ENCODE data around the gene RASL10A.

Gene RASL10A

DNA sequence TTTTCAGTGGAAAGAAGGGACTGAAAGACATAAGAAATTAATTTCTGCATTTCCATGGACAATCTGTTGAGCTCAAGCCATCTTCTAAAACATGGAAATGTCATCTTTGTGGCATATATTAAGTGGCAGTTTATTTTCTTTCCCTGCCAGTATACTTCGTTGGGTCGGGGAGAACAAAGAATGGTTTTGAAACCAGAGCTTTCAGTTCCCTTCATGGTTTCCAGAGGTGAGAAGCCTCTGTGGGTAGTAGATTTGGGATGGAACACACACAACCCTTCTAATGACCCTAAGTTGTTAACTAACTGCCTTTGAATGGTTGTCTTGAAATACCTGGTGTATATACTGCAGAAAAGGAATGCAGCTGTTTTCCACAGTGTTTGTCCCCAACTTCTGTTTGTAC is 26.7 kb downstream of the RASL10A start:
- H3K9me3 ChIP-seq (ENCODE audit: insufficient read depth, low read depth, low read length), result no peaks in the 10 kb centered on the region
- H2BK12ac ChIP-seq (ENCODE audit: low read length), result no peak overlapping the region
- no peak overlapping the region for H2BK120ac ChIP-seq (ENCODE audit: insufficient read depth, low read length, poor library complexity)
- no peaks in the 10 kb centered on the region for H3K79me1 ChIP-seq (ENCODE audit: low read length)
- no peaks in the 10 kb centered on the region for H3K27me3 ChIP-seq (ENCODE audit: insufficient read depth, low read length)
- H3K4ac ChIP-seq (ENCODE audit: low read depth, low read length), result no peak overlapping the region
- H3K79me2 ChIP-seq (ENCODE audit: control insufficient read depth, insufficient read depth, low read length, poor library complexity), result no peaks in the 10 kb centered on the region
- no peak overlapping the region for H4K91ac ChIP-seq (ENCODE audit: low read depth, low read length)
- no peaks in the 10 kb centered on the region for H3K4me1 ChIP-seq (ENCODE audit: control insufficient read depth in 1 of 2, insufficient read depth in 2 of 2, low read length in 2 of 2)
- no peak overlapping the region for H3K4me2 ChIP-seq (ENCODE audit: low read length)
- no peak overlapping the region for H3K14ac ChIP-seq (ENCODE audit: low read length)
- WGBS (ENCODE audit: extremely low coverage, insufficient coverage, insufficient read length), result no CpG with 5 or more reads among the region's 2 CpGs
- DNase-seq, result no peak
- no peak overlapping the region for H4K8ac ChIP-seq (ENCODE audit: low read depth, low read length)
- no peak overlapping the region for H3K27ac ChIP-seq (ENCODE audit: low read depth, low read length)
- no peak overlapping the region for H2AK5ac ChIP-seq (ENCODE audit: low read length)
- no peak overlapping the region for H4K12ac ChIP-seq (ENCODE audit: low read depth, low read length)
- H3K18ac ChIP-seq (ENCODE audit: low read length), result no peak overlapping the region
- H3K23ac ChIP-seq (ENCODE audit: low read length), result no peak overlapping the region
- H3K9ac ChIP-seq (ENCODE audit: low read length), result no peak overlapping the region
- H3K36me3 ChIP-seq (ENCODE audit: control insufficient read depth in 1 of 2, insufficient read depth in 2 of 2, low read length in 2 of 2), result peaks cover 47 to 76% of the 10 kb centered on the region in 2 experiments
- H3K4me3 ChIP-seq (ENCODE audit: low read depth, low read length), result no peak overlapping the region
- H2BK5ac ChIP-seq (ENCODE audit: low read depth, low read length, poor library complexity), result no peak overlapping the region
- H2AFZ ChIP-seq (ENCODE audit: insufficient read depth, low read length, poor library complexity), result no peak overlapping the region

DNA sequence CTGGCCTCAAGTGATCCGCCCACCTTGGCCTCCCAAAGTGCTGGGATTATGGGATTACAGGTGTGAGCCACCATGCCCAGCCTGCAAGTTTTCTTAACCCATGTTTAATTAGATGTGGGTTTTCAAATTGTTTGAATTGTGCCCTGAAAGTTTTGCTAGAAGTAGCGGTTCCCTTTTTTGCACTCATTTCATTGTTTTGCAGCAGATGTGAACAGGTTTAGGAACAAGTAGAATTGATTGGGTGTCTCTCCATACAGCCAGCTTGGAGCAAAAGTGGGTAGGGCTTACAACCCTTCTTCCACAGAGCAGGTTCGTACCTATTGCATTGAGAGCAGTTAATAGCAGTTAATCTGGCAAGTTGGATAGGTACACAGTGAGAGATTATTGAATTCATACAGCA is 31.3 kb downstream of the RASL10A start:
- Histone ChIP-seq H4K91ac (ENCODE audit: low read depth, low read length) (no peak overlapping the region), H3K4me2 (ENCODE audit: low read length) (no peak overlapping the region), H3K4me1 (ENCODE audit: control insufficient read depth in 1 of 2, insufficient read depth in 2 of 2, low read length in 2 of 2) (no peaks in the 10 kb centered on the region), H3K14ac (ENCODE audit: low read length) (no peak overlapping the region), H3K79me1 (ENCODE audit: low read length) (no peaks in the 10 kb centered on the region), H3K27me3 (ENCODE audit: insufficient read depth, low read length) (no peaks in the 10 kb centered on the region), H2BK120ac (ENCODE audit: insufficient read depth, low read length, poor library complexity) (no peak overlapping the region), H3K23ac (ENCODE audit: low read length) (no peak overlapping the region), H2AK5ac (ENCODE audit: low read length) (no peak overlapping the region), H3K9ac (ENCODE audit: low read length) (no peak overlapping the region), H2BK5ac (ENCODE audit: low read depth, low read length, poor library complexity) (no peak overlapping the region), H3K4ac (ENCODE audit: low read depth, low read length) (no peak overlapping the region), H3K4me3 (ENCODE audit: low read depth, low read length) (no peak overlapping the region), H3K79me2 (ENCODE audit: control insufficient read depth, insufficient read depth, low read length, poor library complexity) (peaks cover 2% of the 10 kb centered on the region), H3K9me3 (ENCODE audit: insufficient read depth, low read depth, low read length) (no peaks in the 10 kb centered on the region), H3K36me3 (ENCODE audit: control insufficient read depth in 1 of 2, insufficient read depth in 2 of 2, low read length in 2 of 2) (peaks cover 54 to 74% of the 10 kb centered on the region in 2 experiments), H4K12ac (ENCODE audit: low read depth, low read length) (no peak overlapping the region), H4K8ac (ENCODE audit: low read depth, low read length) (no peak overlapping the region), H2AFZ (ENCODE audit: insufficient read depth, low read length, poor library complexity) (no peak overlapping the region), H3K27ac (ENCODE audit: low read depth, low read length) (no peak overlapping the region), H2BK12ac (ENCODE audit: low read length) (no peak overlapping the region), H3K18ac (ENCODE audit: low read length) (no peak overlapping the region)
- DNase-seq, result no peak
- WGBS (ENCODE audit: extremely low coverage, insufficient coverage, insufficient read length), result no CpG with 5 or more reads among the region's 3 CpGs

DNA sequence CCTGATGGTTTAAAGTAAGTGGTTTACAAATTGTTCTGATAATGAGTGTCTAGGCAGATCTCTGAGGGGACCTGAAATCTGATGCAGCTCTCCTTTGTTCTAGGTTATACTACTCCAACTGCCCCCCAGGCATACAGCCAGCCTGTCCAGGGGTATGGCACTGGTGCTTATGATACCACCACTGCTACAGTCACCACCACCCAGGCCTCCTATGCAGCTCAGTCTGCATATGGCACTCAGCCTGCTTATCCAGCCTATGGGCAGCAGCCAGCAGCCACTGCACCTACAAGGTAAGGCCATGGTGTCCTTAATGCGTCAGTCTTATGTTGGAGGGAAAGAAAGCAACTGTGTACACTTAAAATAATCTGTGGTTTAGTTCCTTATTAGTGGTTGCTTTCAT is 37.6 kb downstream of the RASL10A start:
- H3K9ac ChIP-seq (ENCODE audit: low read length), result no peak overlapping the region
- no peak overlapping the region for H4K8ac ChIP-seq (ENCODE audit: low read depth, low read length)
- no peaks in the 10 kb centered on the region for H3K79me1 ChIP-seq (ENCODE audit: low read length)
- H3K4me3 ChIP-seq (ENCODE audit: low read depth, low read length), result no peak overlapping the region
- no peak overlapping the region for H2BK12ac ChIP-seq (ENCODE audit: low read length)
- no peak for DNase-seq
- H3K4ac ChIP-seq (ENCODE audit: low read depth, low read length), result no peak overlapping the region
- no peak overlapping the region for H3K27ac ChIP-seq (ENCODE audit: low read depth, low read length)
- H3K79me2 ChIP-seq (ENCODE audit: control insufficient read depth, insufficient read depth, low read length, poor library complexity), result peaks cover 4% of the 10 kb centered on the region
- WGBS (ENCODE audit: extremely low coverage, insufficient coverage, insufficient read length), result no CpG with 5 or more reads among the region's 1 CpG
- no peak overlapping the region for H3K14ac ChIP-seq (ENCODE audit: low read length)
- no peak overlapping the region for H4K12ac ChIP-seq (ENCODE audit: low read depth, low read length)
- H2AFZ ChIP-seq (ENCODE audit: insufficient read depth, low read length, poor library complexity), result no peak overlapping the region
- H3K4me2 ChIP-seq (ENCODE audit: low read length), result no peak overlapping the region
- no peaks in the 10 kb centered on the region for H3K27me3 ChIP-seq (ENCODE audit: insufficient read depth, low read length)
- no peaks in the 10 kb centered on the region for H3K9me3 ChIP-seq (ENCODE audit: insufficient read depth, low read depth, low read length)
- H3K4me1 ChIP-seq (ENCODE audit: control insufficient read depth in 1 of 2, insufficient read depth in 2 of 2, low read length in 2 of 2), result no peaks in the 10 kb centered on the region
- no peak overlapping the region for H3K23ac ChIP-seq (ENCODE audit: low read length)
- no peak overlapping the region for H2AK5ac ChIP-seq (ENCODE audit: low read length)
- H4K91ac ChIP-seq (ENCODE audit: low read depth, low read length), result no peak overlapping the region
- no peak overlapping the region for H2BK120ac ChIP-seq (ENCODE audit: insufficient read depth, low read length, poor library complexity)
- H3K18ac ChIP-seq (ENCODE audit: low read length), result no peak overlapping the region
- no peak overlapping the region for H2BK5ac ChIP-seq (ENCODE audit: low read depth, low read length, poor library complexity)
- H3K36me3 ChIP-seq (ENCODE audit: control insufficient read depth in 1 of 2, insufficient read depth in 2 of 2, low read length in 2 of 2), result peaks cover 32 to 55% of the 10 kb centered on the region in 2 experiments

DNA sequence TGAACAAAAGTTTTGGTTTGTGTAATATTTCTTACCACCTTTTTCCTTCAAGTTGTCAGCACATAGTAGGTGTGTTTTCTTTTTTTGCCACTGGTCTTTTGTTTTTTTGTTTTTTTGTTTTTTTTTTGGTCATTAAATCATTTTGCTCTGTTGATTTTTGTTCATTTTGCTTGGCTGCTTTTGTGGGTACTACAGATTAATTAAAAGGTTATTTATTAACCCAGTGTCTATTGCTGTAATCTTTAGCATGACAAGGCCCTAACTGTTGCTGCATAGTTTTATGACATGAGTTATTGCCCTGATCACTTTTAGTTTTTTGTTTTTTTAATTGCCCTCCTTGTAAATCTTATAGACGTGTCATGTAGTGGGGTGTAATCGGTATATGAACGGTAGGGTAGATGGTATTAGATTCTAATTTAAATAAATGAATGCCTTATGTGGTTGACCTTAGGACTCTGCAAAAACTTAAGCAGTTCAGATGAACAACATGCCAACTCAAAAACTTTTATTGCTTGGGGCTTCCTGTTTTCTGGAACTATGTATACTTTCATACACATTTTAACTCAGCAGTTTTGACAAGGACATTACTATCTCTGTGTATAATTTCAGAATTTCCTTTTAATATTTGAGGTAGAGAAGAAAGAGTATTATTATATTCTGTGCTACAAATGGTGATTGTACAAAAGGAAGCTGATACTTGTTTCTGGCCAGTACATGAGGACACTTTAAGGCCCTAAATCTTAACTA is 39.5 kb downstream of the RASL10A start:
- Histone ChIP-seq H3K23ac (ENCODE audit: low read length) (no peak overlapping the region), H3K18ac (ENCODE audit: low read length) (no peak overlapping the region), H3K4ac (ENCODE audit: low read depth, low read length) (no peak overlapping the region), H3K4me1 (ENCODE audit: control insufficient read depth in 1 of 2, insufficient read depth in 2 of 2, low read length in 2 of 2) (no peaks in the 10 kb centered on the region), H3K79me2 (ENCODE audit: control insufficient read depth, insufficient read depth, low read length, poor library complexity) (peaks cover 5% of the 10 kb centered on the region), H3K27ac (ENCODE audit: low read depth, low read length) (no peak overlapping the region), H3K4me3 (ENCODE audit: low read depth, low read length) (no peak overlapping the region), H4K8ac (ENCODE audit: low read depth, low read length) (no peak overlapping the region), H2AK5ac (ENCODE audit: low read length) (no peak overlapping the region), H4K12ac (ENCODE audit: low read depth, low read length) (no peak overlapping the region), H3K36me3 (ENCODE audit: control insufficient read depth in 1 of 2, insufficient read depth in 2 of 2, low read length in 2 of 2) (peaks cover 24 to 44% of the 10 kb centered on the region in 2 experiments), H2BK5ac (ENCODE audit: low read depth, low read length, poor library complexity) (no peak overlapping the region), H3K14ac (ENCODE audit: low read length) (no peak overlapping the region), H2AFZ (ENCODE audit: insufficient read depth, low read length, poor library complexity) (no peak overlapping the region), H3K9ac (ENCODE audit: low read length) (no peak overlapping the region), H3K4me2 (ENCODE audit: low read length) (no peak overlapping the region), H4K91ac (ENCODE audit: low read depth, low read length) (no peak overlapping the region), H3K79me1 (ENCODE audit: low read length) (no peaks in the 10 kb centered on the region), H2BK12ac (ENCODE audit: low read length) (no peak overlapping the region), H3K27me3 (ENCODE audit: insufficient read depth, low read length) (no peaks in the 10 kb centered on the region), H3K9me3 (ENCODE audit: insufficient read depth, low read depth, low read length) (no peaks in the 10 kb centered on the region), H2BK120ac (ENCODE audit: insufficient read depth, low read length, poor library complexity) (no peak overlapping the region)
- DNase-seq, result no peak
- 100% methylated on average over 1 of the region's 3 CpGs for WGBS (ENCODE audit: extremely low coverage, insufficient coverage, insufficient read length)
